ENCODE results near the gene ZBED1.
"Not testable (repeated sequence)": the region's sequence is repeated elsewhere in the genome, so short reads cannot be mapped to it uniquely, and the experiment has no call there.

ZBED1 gene

GRCh38 chrX:2517055-2517454, 16.3 kb upstream of the ZBED1 start:
- no peak for DNase-seq

GRCh38 chrX:2516623-2517022, 15.8 kb upstream of the ZBED1 start:
- no peak for DNase-seq

DNA sequence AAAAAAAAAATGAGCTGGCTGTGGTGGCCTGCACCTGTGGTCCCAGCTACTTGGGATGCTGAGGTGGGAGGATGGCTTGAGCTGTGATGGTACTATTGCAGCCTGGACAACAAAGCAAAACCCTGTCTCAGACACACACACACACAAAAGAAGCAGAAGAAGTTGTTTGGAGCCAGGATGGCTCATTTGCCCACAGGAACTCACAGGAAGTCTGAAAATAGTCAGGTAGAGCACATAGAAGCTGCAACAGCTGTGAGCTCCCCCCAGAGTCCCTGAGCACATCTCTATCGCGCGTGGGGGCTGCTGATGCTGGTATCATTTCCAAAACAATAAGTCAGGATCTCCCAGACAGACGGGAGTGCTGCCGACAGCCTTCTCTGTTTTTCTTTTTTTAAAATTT, 13.4 kb upstream of the ZBED1 start:
- DNase-seq = no peak

- no peak for DNase-seq
These were observed 12.4 kb upstream of the ZBED1 start for GRCh38 chrX:2513121-2513664.

- no peak for DNase-seq
These were observed 11.7 kb upstream of the ZBED1 start for GRCh38 chrX:2512501-2512900.

DNA sequence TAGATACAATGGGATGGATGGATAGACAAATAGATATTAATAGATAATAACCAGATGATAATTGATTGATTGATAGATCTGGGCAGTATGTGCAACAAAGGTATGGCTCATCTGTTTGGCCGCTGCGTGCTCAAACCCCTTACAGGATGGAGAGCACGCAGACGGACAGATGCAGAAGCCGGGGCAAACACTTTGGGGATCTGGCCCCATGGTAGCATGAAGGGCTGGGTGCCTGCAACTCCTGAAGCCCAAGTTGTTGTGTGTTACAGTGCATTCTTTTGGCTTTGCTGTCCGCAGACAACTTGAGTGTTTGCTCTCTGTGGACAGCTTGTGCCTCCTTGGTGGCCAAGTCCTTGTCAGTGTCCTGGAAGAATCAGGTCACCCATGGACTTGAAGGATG, 10.6 kb upstream of the ZBED1 start:
- DNase-seq = no peak

GRCh38 chrX:2508648-2509335, 8.0 kb upstream of the ZBED1 start:
- DNase-seq = no peak

- DNase-seq = no peak
These were observed 7.3 kb upstream of the ZBED1 start for GRCh38 chrX:2507904-2508627.

- no peak for DNase-seq
These were observed 6.4 kb upstream of the ZBED1 start for GRCh38 chrX:2507196-2507595.

- DNase-seq = not testable (repeated sequence)
These were observed 4.6 kb upstream of the ZBED1 start for GRCh38 chrX:2505341-2505740.

GRCh38 chrX:2504706-2505332, 4.0 kb upstream of the ZBED1 start:
- DNase-seq = no peak

DNA sequence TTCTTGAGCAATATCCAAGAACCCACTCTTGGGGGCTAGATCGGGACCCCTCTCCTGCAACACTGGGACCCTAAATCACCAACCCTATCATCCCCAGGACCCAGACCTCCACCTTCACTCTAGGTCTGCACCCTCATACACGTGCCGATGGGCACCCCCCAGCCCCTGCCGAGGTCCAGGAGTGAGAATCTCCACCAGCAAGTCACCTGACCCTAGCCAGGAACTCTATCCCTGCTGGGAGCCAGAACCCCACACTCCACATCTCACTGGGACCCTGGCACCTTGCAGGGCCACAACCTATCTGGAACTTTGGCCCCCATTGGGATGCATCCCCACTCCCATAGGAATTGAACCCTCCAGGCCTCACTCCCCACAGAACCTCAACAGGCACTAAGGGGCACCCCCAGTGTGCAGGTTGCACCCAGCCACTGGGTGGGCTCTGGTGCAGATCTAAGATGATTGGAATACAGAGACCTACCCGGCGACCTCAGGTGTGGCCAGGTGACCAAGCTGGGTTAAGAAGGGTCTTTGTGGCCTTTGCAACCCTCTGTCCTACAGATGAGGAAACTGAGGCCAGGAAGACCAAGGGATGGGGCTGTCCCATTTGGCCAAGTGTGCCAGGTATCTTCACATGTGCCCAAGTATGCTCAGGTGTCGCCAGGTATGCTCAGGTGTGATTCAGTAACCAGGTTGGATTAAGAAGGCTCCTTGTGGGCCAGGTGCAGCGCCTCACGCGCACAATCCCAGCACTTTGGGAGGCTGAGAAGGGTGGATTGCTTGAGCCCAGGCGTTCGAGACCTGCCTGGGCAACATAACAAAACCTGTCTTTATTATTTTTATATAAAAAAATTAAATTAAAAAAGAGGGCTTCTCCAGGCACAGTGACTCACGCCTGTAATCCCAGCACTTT, 3.1 kb upstream of the ZBED1 start:
- no peak for DNase-seq

- DNase-seq = no peak
These were observed 2.1 kb upstream of the ZBED1 start for GRCh38 chrX:2502668-2503519.

DNA sequence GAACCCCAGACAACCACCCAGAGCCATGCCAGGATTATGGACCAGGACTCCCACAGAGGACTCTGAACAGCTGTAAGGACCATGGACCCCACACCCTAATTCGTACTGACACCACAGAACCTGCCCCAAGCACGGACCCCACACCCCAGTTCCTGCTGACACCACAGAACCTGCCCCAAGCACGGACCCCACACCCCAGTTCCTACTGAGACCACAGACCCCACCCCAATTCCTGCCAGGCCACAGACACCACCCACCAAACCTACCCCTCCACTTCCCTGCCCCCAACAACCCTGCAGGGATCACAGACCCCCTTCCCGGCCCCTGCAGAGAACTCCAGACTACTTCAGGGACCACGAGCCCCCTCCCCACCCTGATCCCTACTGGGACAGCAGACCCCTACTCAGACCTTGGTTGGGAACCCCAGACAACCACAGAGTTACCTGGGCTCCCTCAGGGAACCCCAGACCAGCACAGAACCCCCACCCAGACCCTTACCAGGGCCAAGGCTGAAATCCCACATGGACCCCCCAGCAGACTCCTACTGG, 1.4 kb upstream of the ZBED1 start:
- no peak for DNase-seq

GRCh38 chrX:2501559-2502102, 855 bp upstream of the ZBED1 start:
- DNase-seq = no peak

DNA sequence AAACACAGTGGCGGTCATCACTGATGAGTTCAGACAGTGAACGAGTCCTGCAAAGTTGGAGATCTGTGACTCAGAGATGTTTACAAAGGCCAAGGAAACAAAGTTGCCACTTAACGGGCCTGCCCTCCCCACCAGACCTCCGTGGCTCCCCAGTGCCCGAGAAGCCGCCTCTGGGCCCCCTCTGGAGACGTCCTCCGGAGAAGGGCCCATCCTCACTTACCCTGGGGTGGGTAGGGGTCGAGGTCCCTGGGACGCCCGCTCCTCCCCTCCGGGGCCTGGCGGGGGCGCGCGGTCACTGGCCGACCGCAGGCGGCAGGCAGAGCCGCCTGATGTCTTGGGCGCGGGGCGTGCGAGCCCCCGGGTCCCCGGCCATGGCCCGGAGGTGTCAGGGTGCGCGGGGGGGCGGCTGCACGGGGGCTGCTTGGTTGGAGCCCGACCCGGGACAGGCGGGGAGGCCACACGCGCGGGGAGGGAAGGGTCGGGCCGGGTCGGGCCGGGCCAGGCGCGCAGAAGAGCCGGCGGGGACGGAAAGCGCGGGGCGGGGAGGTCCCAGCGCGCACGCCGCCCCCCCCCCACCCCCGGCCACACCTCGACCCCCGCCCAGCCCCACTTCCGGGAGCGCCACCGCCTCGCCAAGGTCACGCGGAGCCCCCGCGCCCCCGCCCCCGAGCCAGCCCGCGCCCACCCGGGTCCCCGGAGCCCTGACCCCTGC, 529 bp downstream of the ZBED1 start:
- DNase-seq = no peak

GRCh38 chrX:2499507-2499906, 1.3 kb downstream of the ZBED1 start:
- DNase-seq = no peak

GRCh38 chrX:2498781-2499302, 1.9 kb downstream of the ZBED1 start:
- no peak for DNase-seq

DNA sequence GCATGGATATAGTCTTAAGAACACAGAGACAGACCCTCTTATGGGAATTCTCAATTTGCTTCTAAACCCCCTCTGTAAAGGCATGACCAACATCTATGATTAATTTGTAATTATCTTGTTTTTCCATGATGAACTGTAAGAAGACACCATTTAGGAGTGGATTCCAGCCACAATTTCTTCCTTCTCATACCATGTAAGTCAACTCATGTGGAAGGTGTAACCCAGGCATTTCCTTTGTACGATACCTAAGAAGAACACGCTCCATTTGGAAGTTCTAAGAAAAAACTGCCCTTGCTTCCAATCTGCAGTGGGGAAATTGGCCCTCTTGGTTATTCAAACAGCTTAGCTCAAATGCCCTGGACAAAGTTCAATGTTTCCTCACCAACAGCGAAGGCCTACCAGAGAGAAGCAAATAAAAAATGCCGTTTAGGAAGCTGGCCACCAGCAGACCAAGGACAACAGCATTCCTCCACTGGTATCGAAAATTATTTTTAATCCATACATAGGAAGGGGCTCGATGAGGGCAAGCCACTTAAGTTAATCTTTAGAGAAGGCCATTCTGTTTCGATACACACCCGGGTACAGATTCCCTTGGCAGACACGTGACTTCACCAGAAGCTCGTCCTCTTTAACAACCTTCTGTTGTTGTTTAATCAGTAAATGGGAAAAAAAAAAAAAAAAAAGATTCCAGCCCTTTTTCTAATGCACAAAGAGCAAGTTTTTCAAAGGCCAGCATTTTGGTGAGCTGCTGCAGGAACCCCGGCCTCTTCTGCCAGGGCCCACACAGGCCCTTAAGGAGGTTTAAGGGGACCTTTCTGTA, 2.6 kb downstream of the ZBED1 start:
- DNase-seq = no peak
